Endothelial cell of umbilical vein (primary cell): Measurements from ENCODE around the gene EVC. TPM values are rescaled to one million over a fixed set of nuclear protein-coding genes. Genes with fewer than 3 reads are reported as not detected.

ENCODE experiments used
- BruUV-seq: library from RNA; stranded (reverse); fragments of 400-500 nt; replicated peaks from 2 replicates; lab custom pipeline; 2021; lab: Mats Ljungman, UMichigan
- CTCF ChIA-PET: fragments of 300-600, 350-600 bp; sonication (Branson Sonifier 250); formaldehyde crosslinking; loops from one replicate; lab custom pipeline; 2021; ENCODE audit warnings: antibody characterized with exemption, inconsistent platforms; lab: Charles Lee
- POLR2A ChIA-PET: fragments of 300-600, 350-600 bp; sonication (Branson Sonifier 250); formaldehyde crosslinking; loops from one replicate; lab custom pipeline; 2021; ENCODE audit warnings: antibody characterized with exemption, inconsistent platforms; lab: Charles Lee
- DNase-seq: peaks from one replicate; pipeline ENCODE4 v3.0.0-alpha.2; 2011; ENCODE audit warnings: low read depth, low spot score
- FAIRE-seq: peaks from 2 replicates; lab custom pipeline; 2011; peaks lifted over from hg19 to GRCh38; lab: Jason Lieb, UNC
- H2AFZ ChIP-seq: 2 replicates; pipeline ENCODE4 v1.6.0; 2012; ENCODE audit warnings: low read depth, low read length, control low read depth, inconsistent platforms
- H3K27ac ChIP-seq: 2 replicates; pipeline ENCODE4 v1.5.1; 2011; ENCODE audit warnings: low read depth, mild to moderate bottlenecking, control low read depth, low read length, moderate library complexity; ENCODE audit not compliant: insufficient read depth
- H3K27me3 ChIP-seq, 2 experiments: 2 replicates each; pipeline versions ENCODE4 v1.6.0 to v1.6.1; 2011; ENCODE audit warnings: low read length in 2 of 2, mixed read lengths in 1 of 2; ENCODE audit not compliant: control insufficient read depth in 2 of 2, insufficient read depth in 2 of 2
- H3K36me3 ChIP-seq, 2 experiments: 2 replicates in 1 of 2; 3 replicates in 1 of 2; pipeline ENCODE4 v1.5.1; 2011; ENCODE audit warnings: low read length in 2 of 2, mild to moderate bottlenecking in 1 of 2, moderate library complexity in 1 of 2; ENCODE audit not compliant: control insufficient read depth in 2 of 2, insufficient read depth in 2 of 2; ENCODE audit errors: extremely low read depth in 1 of 2
- H3K4me1 ChIP-seq: 3 replicates; pipeline ENCODE4 v1.5.1; 2011; ENCODE audit warnings: mild to moderate bottlenecking, low read length; ENCODE audit not compliant: control insufficient read depth, insufficient read depth; ENCODE audit errors: extremely low read depth
- H3K4me2 ChIP-seq: 2 replicates; pipeline ENCODE4 v1.6.1; 2011; ENCODE audit warnings: low read length, control low read depth, mixed read lengths; ENCODE audit not compliant: insufficient read depth
- H3K4me3 ChIP-seq, 3 experiments: fragments of 200-600 bp in 1 of 3; sonication (generic), shearing (Covaris generic) in 1 of 3; replicated peaks in 1 of 3; 2 replicates each; pipeline ENCODE4 v1.5.1; 2011 to 2016; ENCODE audit warnings: control low read depth in 3 of 3, low read length in 3 of 3, mild to moderate bottlenecking in 2 of 3, inconsistent platforms in 1 of 3, low read depth in 1 of 3, moderate library complexity in 1 of 3; ENCODE audit not compliant: insufficient read depth in 1 of 3
- H3K79me2 ChIP-seq: 2 replicates; pipeline ENCODE4 v1.6.0; 2012; ENCODE audit warnings: low read length, inconsistent platforms; ENCODE audit not compliant: control insufficient read depth, insufficient read depth
- H3K9ac ChIP-seq: replicated peaks from 2 replicates; pipeline ENCODE3; 2011; ENCODE audit warnings: low read length, control low read depth; ENCODE audit not compliant: insufficient read depth; ENCODE audit errors: extremely low read depth
- H3K9me1 ChIP-seq: replicated peaks from 3 replicates; pipeline ENCODE4 v1.6.0; 2011; ENCODE audit warnings: mild to moderate bottlenecking, low read length; ENCODE audit not compliant: control insufficient read depth, insufficient read depth; ENCODE audit errors: extremely low read depth
- H3K9me3 ChIP-seq: replicated peaks from 2 replicates; pipeline ENCODE4 v1.5.1; 2012; ENCODE audit warnings: low read length, inconsistent platforms; ENCODE audit not compliant: control insufficient read depth, insufficient read depth
- H4K20me1 ChIP-seq: replicated peaks from 2 replicates; pipeline ENCODE3; 2011; ENCODE audit warnings: mild to moderate bottlenecking, low read length; ENCODE audit not compliant: control insufficient read depth, insufficient read depth; ENCODE audit errors: extremely low read depth
- EZH2 ChIP-seq: IDR thresholded peaks from 2 replicates; pipeline ENCODE4 v1.6.1; 2012; ENCODE audit warnings: borderline replicate concordance, low read depth, mild to moderate bottlenecking, moderate library complexity, low read length, inconsistent platforms; ENCODE audit not compliant: severe bottlenecking
- FOS ChIP-seq: IDR thresholded peaks from 2 replicates; pipeline ENCODE4 v1.6.1; 2011; ENCODE audit warnings: mild to moderate bottlenecking, low read length, moderate library complexity, borderline replicate concordance; ENCODE audit not compliant: insufficient read depth
- GATA2 ChIP-seq: IDR thresholded peaks from 2 replicates; pipeline ENCODE4 v1.7.0; 2011; ENCODE audit warnings: low read depth, mild to moderate bottlenecking, moderate library complexity, mixed read lengths, low read length; ENCODE audit not compliant: insufficient read length, insufficient read depth
- JUN ChIP-seq: IDR thresholded peaks from 2 replicates; pipeline ENCODE4 v1.6.1; 2011; ENCODE audit warnings: borderline replicate concordance, low read depth; ENCODE audit not compliant: insufficient read length, insufficient read depth
- MYC ChIP-seq: IDR thresholded peaks from one replicate; pipeline ENCODE4 v1.6.1; 2011; ENCODE audit warnings: mild to moderate bottlenecking, low read depth, low read length
- POLR2A ChIP-seq: IDR thresholded peaks from 2 replicates; pipeline ENCODE4 v1.6.1; 2012; ENCODE audit warnings: low read depth, mild to moderate bottlenecking, control low read depth, low read length
- POLR2AphosphoS5 ChIP-seq: IDR thresholded peaks from 2 replicates; pipeline ENCODE4 v1.6.1; 2012; ENCODE audit warnings: low read depth, mild to moderate bottlenecking, control low read depth, low read length, moderate library complexity; ENCODE audit not compliant: insufficient read depth
- dilution Hi-C: fragments of 300-500 bp; cut with MboI; formaldehyde crosslinking; loops from one replicate; pipeline ENCODE4 v1.15.0; 2019; ENCODE audit warnings: low sequenced_read_pairs; ENCODE audit not compliant: extremely low pct_ligation_motif_present
- intact Hi-C: fragments of 100-400 bp; cut with micrococcal nuclease; formaldehyde crosslinking; loops from one replicate; pipeline ENCODE4 v1.10.0; 2022
- polyA plus RNA-seq, 4 experiments: library from polyadenylated mRNA; depleted of rRNA in 3 of 4; stranded (reverse) in 3 of 4; unstranded in 1 of 4; fragments of >200 nt; gene quantifications; 2 replicates each; pipeline versions ENCODE4 v1.2.1 to v1.2.3, GENCODE V29; 2011 to 2012; ENCODE audit warnings: missing spikeins in 1 of 4
- total RNA-seq: library from RNA; stranded (reverse); gene quantifications from 2 replicates; pipeline ENCODE4 v1.2.3, GENCODE V29; 2021
- TF ChIP-seq, protein P1 (sequence below): IDR thresholded peaks from 2 replicates; pipeline ENCODE4 v1.6.1; 2011; ENCODE audit not compliant: insufficient read depth, insufficient read length
- TF ChIP-seq, protein P2 (sequence below), 2 donors: IDR thresholded peaks; 1 replicate in 1 of 2; 2 replicates in 1 of 2; pipeline ENCODE4 v1.5.1; 2011; ENCODE audit warnings: low read length in 2 of 2, mild to moderate bottlenecking in 2 of 2, moderate library complexity in 2 of 2, control low read depth in 1 of 2, inconsistent platforms in 1 of 2, low read depth in 1 of 2; ENCODE audit not compliant: insufficient read depth in 1 of 2; ENCODE audit errors: extremely low read depth in 1 of 2

The EVC gene
- total and polyA plus RNA-seq, 2 donors (not counting 3 experiments of a cell fraction or from before 2014, with no cell fraction given), result 6.3 to 31.6 TPM

DNA sequence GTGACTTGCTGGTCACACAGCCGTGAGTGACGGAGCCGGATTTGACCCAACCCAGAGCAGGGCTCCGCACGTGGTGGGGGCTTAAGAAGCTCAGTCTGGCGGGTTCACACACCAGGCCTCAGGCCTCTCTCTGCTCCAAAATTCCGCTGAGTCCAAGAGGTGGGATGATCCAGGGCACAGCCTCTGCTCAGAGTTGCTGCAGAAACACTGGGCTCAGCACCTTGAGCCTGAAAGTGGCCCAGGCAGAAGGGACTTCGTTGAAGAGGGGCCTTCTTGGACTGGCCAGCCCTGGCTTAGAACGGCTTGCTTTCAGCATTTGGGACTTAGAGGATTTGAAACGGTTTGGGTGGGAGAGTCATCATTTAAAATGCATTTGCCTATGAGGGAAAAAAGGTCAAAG is 21.2 kb downstream of the EVC start:
- Histone ChIP-seq H3K36me3 (peaks cover 6 to 23% of the 10 kb centered on the region in 2 experiments), H4K20me1 (no peaks in the 10 kb centered on the region), H3K9ac (no peak overlapping the region), H3K27ac (no peak overlapping the region), H2AFZ (no peak overlapping the region), H3K79me2 (no peaks in the 10 kb centered on the region), H3K27me3 (no peaks in the 10 kb centered on the region), H3K4me1 (no peaks in the 10 kb centered on the region), H3K9me3 (no peaks in the 10 kb centered on the region), H3K9me1 (no peaks in the 10 kb centered on the region), H3K4me2 (no peak overlapping the region), H3K4me3 (no peak overlapping the region)
- ChIA-PET POLR2A (no interaction called here), CTCF (no interaction called here)
- BruUV-seq, result no TSS peak
- no peak for DNase-seq
- intact Hi-C loops (no loop called here), dilution Hi-C loops (no loop called here)
- TF ChIP-seq POLR2A, result no peak
- no peak for TF ChIP-seq MYC
- TF ChIP-seq, protein P1, sequence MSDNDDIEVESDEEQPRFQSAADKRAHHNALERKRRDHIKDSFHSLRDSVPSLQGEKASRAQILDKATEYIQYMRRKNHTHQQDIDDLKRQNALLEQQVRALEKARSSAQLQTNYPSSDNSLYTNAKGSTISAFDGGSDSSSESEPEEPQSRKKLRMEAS, result no peak
- no peak for TF ChIP-seq FOS
- no peak for TF ChIP-seq EZH2
- TF ChIP-seq, protein P2, sequence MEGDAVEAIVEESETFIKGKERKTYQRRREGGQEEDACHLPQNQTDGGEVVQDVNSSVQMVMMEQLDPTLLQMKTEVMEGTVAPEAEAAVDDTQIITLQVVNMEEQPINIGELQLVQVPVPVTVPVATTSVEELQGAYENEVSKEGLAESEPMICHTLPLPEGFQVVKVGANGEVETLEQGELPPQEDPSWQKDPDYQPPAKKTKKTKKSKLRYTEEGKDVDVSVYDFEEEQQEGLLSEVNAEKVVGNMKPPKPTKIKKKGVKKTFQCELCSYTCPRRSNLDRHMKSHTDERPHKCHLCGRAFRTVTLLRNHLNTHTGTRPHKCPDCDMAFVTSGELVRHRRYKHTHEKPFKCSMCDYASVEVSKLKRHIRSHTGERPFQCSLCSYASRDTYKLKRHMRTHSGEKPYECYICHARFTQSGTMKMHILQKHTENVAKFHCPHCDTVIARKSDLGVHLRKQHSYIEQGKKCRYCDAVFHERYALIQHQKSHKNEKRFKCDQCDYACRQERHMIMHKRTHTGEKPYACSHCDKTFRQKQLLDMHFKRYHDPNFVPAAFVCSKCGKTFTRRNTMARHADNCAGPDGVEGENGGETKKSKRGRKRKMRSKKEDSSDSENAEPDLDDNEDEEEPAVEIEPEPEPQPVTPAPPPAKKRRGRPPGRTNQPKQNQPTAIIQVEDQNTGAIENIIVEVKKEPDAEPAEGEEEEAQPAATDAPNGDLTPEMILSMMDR (IDR thresholded peaks at IDR 0.05; ENCODE audit: extremely low read depth in 1 of 2, insufficient read depth in 1 of 2, low read depth in 1 of 2, low read length in 2 of 2), result no peak
- no peak for TF ChIP-seq POLR2AphosphoS5
- TF ChIP-seq GATA2, result no peak
- no peak for TF ChIP-seq JUN
- FAIRE-seq, result no peak
